ENCODE results near the gene POR.
"Not testable (repeated sequence)": the region's sequence is repeated elsewhere in the genome, so short reads cannot be mapped to it uniquely, and the experiment has no call there.

The POR gene

GRCh38 chr7:75885036-75885435, 29.9 kb upstream of the POR start:
- DNase-seq (ENCODE audit: low spot score), result no peak

- DNase-seq (ENCODE audit: low spot score), result no peak
Observed at GRCh38 chr7:75887669-75888369, 27.1 kb upstream of the POR start.

- no peak for DNase-seq (ENCODE audit: low spot score)
Observed at GRCh38 chr7:75888464-75889222, 26.3 kb upstream of the POR start.

GRCh38 chr7:75889223-75889825, 25.6 kb upstream of the POR start:
- DNase-seq (ENCODE audit: low spot score), result no peak

- DNase-seq (ENCODE audit: low spot score), result no peak
Observed at GRCh38 chr7:75889826-75890225, 25.1 kb upstream of the POR start.

- not testable (repeated sequence) for DNase-seq (ENCODE audit: low spot score)
Observed at GRCh38 chr7:75891237-75891636, 23.7 kb upstream of the POR start.

GRCh38 chr7:75891815-75892411, 23.0 kb upstream of the POR start:
- DNase-seq (ENCODE audit: low spot score), result no peak

- DNase-seq (ENCODE audit: low spot score), result peak; percentile 61
Observed at GRCh38 chr7:75892634-75893272, 22.2 kb upstream of the POR start.

GRCh38 chr7:75896803-75897327, 18.1 kb upstream of the POR start:
- no peak for DNase-seq (ENCODE audit: low spot score)

- no peak for DNase-seq (ENCODE audit: low spot score)
Observed at GRCh38 chr7:75900617-75901315, 14.2 kb upstream of the POR start.

- no peak for DNase-seq (ENCODE audit: low spot score)
Observed at GRCh38 chr7:75905785-75906604, 9.0 kb upstream of the POR start.

- no peak for DNase-seq (ENCODE audit: low spot score)
Observed at GRCh38 chr7:75906991-75907667, 7.8 kb upstream of the POR start.

GRCh38 chr7:75907668-75908039, 7.3 kb upstream of the POR start:
- not testable (repeated sequence) for DNase-seq (ENCODE audit: low spot score)

- no peak for DNase-seq (ENCODE audit: low spot score)
Observed at GRCh38 chr7:75909521-75910132, 5.3 kb upstream of the POR start.

- not testable (repeated sequence) for DNase-seq (ENCODE audit: low spot score)
Observed at GRCh38 chr7:75911186-75911585, 3.8 kb upstream of the POR start.

GRCh38 chr7:75913437-75913836, 1.5 kb upstream of the POR start:
- no peak for DNase-seq (ENCODE audit: low spot score)

- no peak for DNase-seq (ENCODE audit: low spot score)
Observed at GRCh38 chr7:75914169-75914654, 743 bp upstream of the POR start.

GRCh38 chr7:75915416-75916156, 631 bp downstream of the POR start:
- DNase-seq (ENCODE audit: low spot score), result peak; percentile 29

GRCh38 chr7:75916259-75916658, 1.3 kb downstream of the POR start:
- no peak for DNase-seq (ENCODE audit: low spot score)
